Tibial artery (tissue), 4 donors: ENCODE measurements around the gene GRB7.
"Not testable (repeated sequence)": the region's sequence is repeated elsewhere in the genome, so short reads cannot be mapped to it uniquely, and the experiment has no call there.

Source experiments
- DNase-seq, 2 donors: peaks; one replicate each; pipeline ENCODE4 v3.0.0-alpha.2; 2019
- H3K27ac ChIP-seq, 2 donors: fragments of 200-600 bp; sonication (generic) in 1 of 2; 1 replicate in 1 of 2; 2 replicates in 1 of 2; pipeline ENCODE4 v1.5.1; 2018 to 2019; ENCODE audit warnings: mild to moderate bottlenecking in 1 of 2
- H3K27me3 ChIP-seq, 2 donors: fragments of 200-600 bp; sonication (generic) in 1 of 2; one replicate each; pipeline versions ENCODE4 v1.5.1 to v1.6.0; 2016 to 2019
- H3K36me3 ChIP-seq, 3 donors: fragments of 200-600 bp; sonication (generic) in 2 of 3; one replicate each; pipeline ENCODE4 v1.5.1; 2016 to 2019; ENCODE audit warnings: mild to moderate bottlenecking in 2 of 3
- H3K4me1 ChIP-seq, 4 donors: fragments of 200-600 bp; sonication (generic) in 2 of 4; 1 replicate in 3 of 4; 2 replicates in 1 of 4; pipeline ENCODE4 v1.5.1; 2016 to 2019
- H3K4me3 ChIP-seq, 2 donors: fragments of 200-600 bp; sonication (generic) in 1 of 2; 1 replicate in 1 of 2; 2 replicates in 1 of 2; pipeline ENCODE4 v1.5.1; 2018 to 2019; ENCODE audit warnings: mild to moderate bottlenecking in 2 of 2
- H3K9me3 ChIP-seq, 3 donors: fragments of 200-600 bp; sonication (generic) in 1 of 3; one replicate each; pipeline ENCODE4 v1.5.1; 2016 to 2019
- CTCF ChIP-seq, 2 experiments: fragments of 200-600 bp in 1 of 2; fragments of 450-650 bp in 1 of 2; IDR thresholded peaks; one replicate each; pipeline ENCODE4 v1.5.1; 2017 to 2019; ENCODE audit warnings: antibody characterized with exemption in 2 of 2, mild to moderate bottlenecking in 1 of 2, moderate library complexity in 1 of 2
- intact Hi-C: fragments of 100-400 bp; cut with DNase I; formaldehyde crosslinking; loops from one replicate; pipeline ENCODE4 v1.15.0; 2023; ENCODE audit warnings: low total_unique reads

The GRB7 gene

GRCh38 chr17:39696731-39697130, 41.0 kb upstream of the GRB7 start:
- TF ChIP-seq CTCF (IDR thresholded peaks at IDR 0.05), result no peak
- no peak overlapping the region for H3K4me3 ChIP-seq
- peaks cover 0 to 19% (median 12%) of the 10 kb centered on the region in 4 donors for H3K4me1 ChIP-seq
- intact Hi-C loops, result no loop called here
- no peaks in the 10 kb centered on the region for H3K9me3 ChIP-seq
- H3K27me3 ChIP-seq, result no peaks in the 10 kb centered on the region
- DNase-seq, result no peak
- no peak overlapping the region for H3K27ac ChIP-seq
- no peaks in the 10 kb centered on the region for H3K36me3 ChIP-seq

GRCh38 chr17:39697961-39698360, 39.8 kb upstream of the GRB7 start:
- no peak for DNase-seq
- H3K27me3 ChIP-seq, result no peaks in the 10 kb centered on the region
- H3K27ac ChIP-seq, result no peak overlapping the region
- peaks cover 0 to 31% (median 22%) of the 10 kb centered on the region in 4 donors for H3K4me1 ChIP-seq
- no peak for TF ChIP-seq CTCF (IDR thresholded peaks at IDR 0.05)
- H3K4me3 ChIP-seq, result no peak overlapping the region
- H3K36me3 ChIP-seq, result no peaks in the 10 kb centered on the region
- intact Hi-C loops, result no loop called here
- H3K9me3 ChIP-seq, result no peaks in the 10 kb centered on the region

GRCh38 chr17:39699157-39699817, 38.5 kb upstream of the GRB7 start:
- H3K4me1 ChIP-seq, result peaks cover 0 to 43% (median 29%) of the 10 kb centered on the region in 4 donors
- H3K9me3 ChIP-seq, intact Hi-C loops, DNase-seq, H3K36me3 ChIP-seq, H3K27me3 ChIP-seq: not testable (repeated sequence)
- peak overlapping the region; percentile 93 to 98 for H3K27ac ChIP-seq
- H3K4me3 ChIP-seq, result peak overlapping the region; percentile 78 to 100

- TF ChIP-seq CTCF (IDR thresholded peaks at IDR 0.05), result no peak
- intact Hi-C loops, result no loop called here
- Histone ChIP-seq H3K9me3 (no peaks in the 10 kb centered on the region), H3K27me3 (no peaks in the 10 kb centered on the region), H3K4me3 (peak within 1 kb of the TSS; percentile 78 to 100), H3K4me1 (peaks cover 0 to 48% (median 34%) of the 10 kb centered on the region in 4 donors), H3K36me3 (no peaks in the 10 kb centered on the region), H3K27ac (peak within 1 kb of the TSS; percentile 93 to 98)
- DNase-seq, result peak; percentile 81 to 93
These were observed 38.0 kb upstream of the GRB7 start, which contains the start of gene ERBB2 for GRCh38 chr17:39699818-39700147. TSS of gene ERBB2 (plus strand) at chr17:39700064. CDS start at chr17:39700239, 175 bp downstream.

GRCh38 chr17:39700148-39700987, 37.4 kb upstream of the GRB7 start:
- Histone ChIP-seq H3K9me3 (no peaks in the 10 kb centered on the region), H3K27me3 (no peaks in the 10 kb centered on the region), H3K4me3 (peak overlapping the region; percentile 78 to 100), H3K27ac (peak overlapping the region; percentile 93 to 98), H3K4me1 (peaks cover 0 to 54% (median 39%) of the 10 kb centered on the region in 4 donors), H3K36me3 (no peaks in the 10 kb centered on the region)
- DNase-seq, result peak in 1 of 2 donors; percentile 69
- no peak for TF ChIP-seq CTCF (IDR thresholded peaks at IDR 0.05)
- intact Hi-C loops, result no loop called here
